Lung (tissue), 12 donors: Measurements from ENCODE around the gene DENND2D. TPM values are rescaled to one million over a fixed set of nuclear protein-coding genes. Genes with fewer than 3 reads are reported as not detected.

ENCODE experiments used
- ATAC-seq: fragments of 200-7000 bp; cut with Tn5 transposase; one replicate; pipeline ENCODE4 v1.9.1; 2020; ENCODE audit warnings: moderate number of reproducible peaks; ENCODE audit not compliant: insufficient read depth, low FRiP score
- DNase-seq, 3 donors: peaks; one replicate each; pipeline ENCODE4 v3.0.0-alpha.2; 2013 to 2017
- H3K27ac ChIP-seq, 2 donors: one replicate each; pipeline ENCODE4 v1.5.1; 2013; ENCODE audit warnings: mild to moderate bottlenecking in 2 of 2, moderate library complexity in 2 of 2, control low read depth in 1 of 2, inconsistent platforms in 1 of 2, low read depth in 1 of 2, low read length in 1 of 2
- H3K27me3 ChIP-seq, 3 donors: one replicate each; pipeline ENCODE4 v1.5.1; 2013; ENCODE audit warnings: low read length in 2 of 3; ENCODE audit not compliant: control insufficient read depth in 3 of 3, insufficient read depth in 3 of 3
- H3K36me3 ChIP-seq, 4 donors: one replicate each; pipeline ENCODE4 v1.5.1; 2013; ENCODE audit warnings: low read length in 4 of 4, mild to moderate bottlenecking in 1 of 4, moderate library complexity in 1 of 4; ENCODE audit not compliant: control insufficient read depth in 4 of 4, insufficient read depth in 4 of 4
- H3K4me1 ChIP-seq, 5 donors: one replicate each; pipeline ENCODE4 v1.5.1; 2013; ENCODE audit warnings: low read length in 5 of 5, mild to moderate bottlenecking in 2 of 5, moderate library complexity in 1 of 5; ENCODE audit not compliant: control insufficient read depth in 5 of 5, insufficient read depth in 5 of 5
- H3K4me3 ChIP-seq: one replicate; pipeline ENCODE4 v1.5.1; 2013; ENCODE audit warnings: mild to moderate bottlenecking, control low read depth, moderate library complexity
- H3K9ac ChIP-seq, 2 donors: one replicate each; pipeline ENCODE4 v1.5.1; 2013; ENCODE audit warnings: low read length in 2 of 2, control low read depth in 1 of 2; ENCODE audit not compliant: insufficient read depth in 1 of 2
- H3K9me3 ChIP-seq, 4 donors: one replicate each; pipeline ENCODE4 v1.5.1; 2013; ENCODE audit warnings: low read length in 3 of 4, mild to moderate bottlenecking in 1 of 4, moderate library complexity in 1 of 4; ENCODE audit not compliant: control insufficient read depth in 4 of 4, insufficient read depth in 3 of 4
- WGBS, 2 donors: extraction: QIAGEN DNeasy Blood & Tissue Kit; methylation state at CpG; one replicate each; pipeline ENCODE4 v1.1.7; 2013; 5-methylcytosine and 5-hydroxymethylcytosine counted together
- polyA plus RNA-seq, 2 donors: library from polyadenylated mRNA; stranded (reverse); fragments of 200-250 nt; gene quantifications; one replicate each; pipeline ENCODE4 v1.2.1, GENCODE V29; 2013
- total RNA-seq, 2 donors: library from RNA; depleted of rRNA in 1 of 2; stranded (reverse); fragments of >200 nt in 1 of 2; gene quantifications; one replicate each; pipeline ENCODE4 v1.2.1, GENCODE V29; 2014 to 2021
- TF ChIP-seq, protein P1 (sequence below): IDR thresholded peaks from 2 replicates; pipeline ENCODE4 v1.5.1; 2012; ENCODE audit warnings: mild to moderate bottlenecking; ENCODE audit errors: control extremely low read depth, extremely low read depth
- donor health status: control.
- donor health status: control.
- donor health status: Bipolar disorder and iron deficiency.
- donor health status: healthy.
- donor health status: DM: yes; HTN: yes; CAD: no.

Gene DENND2D
- total and polyA plus RNA-seq, 4 donors: 39.3 to 71.7 (median 55.5) TPM

- DNase-seq: no peak
- Histone ChIP-seq H3K36me3 (no peaks in the 10 kb centered on the region), H3K4me1 (peaks cover 0 to 4% (median 0%) of the 10 kb centered on the region in 5 donors), H3K4me3 (no peak overlapping the region), H3K27ac (no peak overlapping the region), H3K27me3 (no peaks in the 10 kb centered on the region), H3K9ac (no peak overlapping the region), H3K9me3 (no peaks in the 10 kb centered on the region)
- TF ChIP-seq, protein P1, sequence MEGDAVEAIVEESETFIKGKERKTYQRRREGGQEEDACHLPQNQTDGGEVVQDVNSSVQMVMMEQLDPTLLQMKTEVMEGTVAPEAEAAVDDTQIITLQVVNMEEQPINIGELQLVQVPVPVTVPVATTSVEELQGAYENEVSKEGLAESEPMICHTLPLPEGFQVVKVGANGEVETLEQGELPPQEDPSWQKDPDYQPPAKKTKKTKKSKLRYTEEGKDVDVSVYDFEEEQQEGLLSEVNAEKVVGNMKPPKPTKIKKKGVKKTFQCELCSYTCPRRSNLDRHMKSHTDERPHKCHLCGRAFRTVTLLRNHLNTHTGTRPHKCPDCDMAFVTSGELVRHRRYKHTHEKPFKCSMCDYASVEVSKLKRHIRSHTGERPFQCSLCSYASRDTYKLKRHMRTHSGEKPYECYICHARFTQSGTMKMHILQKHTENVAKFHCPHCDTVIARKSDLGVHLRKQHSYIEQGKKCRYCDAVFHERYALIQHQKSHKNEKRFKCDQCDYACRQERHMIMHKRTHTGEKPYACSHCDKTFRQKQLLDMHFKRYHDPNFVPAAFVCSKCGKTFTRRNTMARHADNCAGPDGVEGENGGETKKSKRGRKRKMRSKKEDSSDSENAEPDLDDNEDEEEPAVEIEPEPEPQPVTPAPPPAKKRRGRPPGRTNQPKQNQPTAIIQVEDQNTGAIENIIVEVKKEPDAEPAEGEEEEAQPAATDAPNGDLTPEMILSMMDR: no peak
- 92 to 97% methylated on average over 3 of the region's 3 CpGs for WGBS, 2 donors
- no peak for ATAC-seq
Observed at GRCh38 chr1:111232134-111232533, 31.7 kb upstream of the DENND2D start.

- Histone ChIP-seq H3K9ac (no peak overlapping the region), H3K4me1 (peaks cover 0 to 4% (median 0%) of the 10 kb centered on the region in 5 donors), H3K36me3 (no peaks in the 10 kb centered on the region), H3K27me3 (no peaks in the 10 kb centered on the region), H3K4me3 (no peak overlapping the region), H3K27ac (no peak overlapping the region), H3K9me3 (no peaks in the 10 kb centered on the region)
- 74 to 83% methylated on average over 2 of the region's 2 CpGs for WGBS, 2 donors
- no peak for ATAC-seq
- no peak for DNase-seq
- TF ChIP-seq, protein P1: no peak
Observed at GRCh38 chr1:111228748-111229126, 28.3 kb upstream of the DENND2D start.

DNA sequence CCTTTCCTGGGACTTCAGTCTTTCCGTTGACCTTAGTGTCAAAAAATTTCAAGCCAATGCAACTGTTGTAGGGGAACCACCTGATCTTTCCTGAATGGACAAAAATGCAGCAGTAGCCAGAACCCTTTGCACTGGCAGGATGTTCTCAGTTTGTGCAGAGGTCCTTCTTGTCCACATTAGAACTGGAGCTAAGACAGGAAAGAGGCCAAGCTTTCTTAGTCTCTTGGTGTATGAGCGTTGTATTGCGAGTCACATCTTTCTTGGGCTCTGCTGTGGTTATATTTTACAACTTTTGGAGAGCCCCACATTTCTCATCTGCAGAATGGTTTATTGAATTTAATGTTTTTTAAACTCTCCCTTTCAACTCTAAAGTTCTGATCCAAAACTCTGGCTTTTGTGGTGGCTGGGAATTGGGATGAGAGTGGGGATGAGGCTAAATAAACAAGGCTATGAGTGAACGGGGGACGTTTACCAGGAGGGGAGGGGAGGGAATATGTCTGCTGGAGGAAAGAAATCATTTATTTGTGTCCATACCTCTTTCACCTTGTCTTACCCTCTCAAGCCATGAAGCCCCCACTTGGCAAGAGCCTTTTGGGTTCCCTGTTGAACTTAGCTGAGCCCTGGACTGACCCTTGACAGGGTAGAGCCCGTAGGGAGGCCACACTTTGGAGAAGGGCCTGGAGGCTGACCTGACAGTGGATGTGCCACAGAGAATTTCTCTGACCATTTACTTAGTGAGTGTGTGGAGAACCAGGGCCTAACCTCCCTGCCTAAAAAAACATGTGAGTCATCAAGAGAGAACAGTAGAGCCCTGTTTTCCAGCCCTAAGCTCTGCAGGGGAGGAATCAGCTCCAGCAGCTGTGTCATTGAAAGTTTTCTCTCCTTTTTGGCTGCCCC is 27.7 kb upstream of the DENND2D start:
- Histone ChIP-seq H3K4me3 (no peak overlapping the region), H3K4me1 (peaks cover 0 to 4% (median 0%) of the 10 kb centered on the region in 5 donors), H3K9me3 (no peaks in the 10 kb centered on the region), H3K27me3 (no peaks in the 10 kb centered on the region), H3K36me3 (no peaks in the 10 kb centered on the region), H3K27ac (no peak overlapping the region), H3K9ac (no peak overlapping the region)
- 73 to 83% methylated on average over 6 of the region's 6 CpGs for WGBS, 2 donors
- DNase-seq (no peak), ATAC-seq (peak; percentile 72)
- TF ChIP-seq, protein P1: no peak
